K562 (cell line): Measurements from ENCODE around the gene PCDHGC4.

Source experiments
- CREB1 ChIP-seq, 2 experiments: sonication (generic) in 1 of 2; formaldehyde crosslinking in 1 of 2; IDR thresholded peaks; 2 replicates each; pipeline versions ENCODE4 v1.6.1 to v1.8.0; 2012 to 2022; ENCODE audit warnings: inconsistent platforms in 1 of 2, mild to moderate bottlenecking in 1 of 2, missing genetic modification reagents in 1 of 2, moderate library complexity in 1 of 2
- CTCF ChIP-seq, 3 experiments: IDR thresholded peaks in 2 of 3; conservative IDR thresholded peaks in 1 of 3; 2 replicates each; pipeline ENCODE4 v1.5.1; 2011 to 2012; ENCODE audit warnings: low read length in 3 of 3, mild to moderate bottlenecking in 3 of 3, control low read depth in 2 of 3, improper control_type of control experiment in 1 of 3, inconsistent platforms in 1 of 3, low read depth in 1 of 3, mixed read lengths in 1 of 3, moderate library complexity in 1 of 3; ENCODE audit not compliant: insufficient read depth in 2 of 3
- EGR1 ChIP-seq: fragments of 450-650 bp; conservative IDR thresholded peaks from 2 replicates; pipeline ENCODE4 v1.6.1; 2017; ENCODE audit warnings: mild to moderate bottlenecking
- EZH2 ChIP-seq: IDR thresholded peaks from 2 replicates; pipeline ENCODE4 v1.6.1; 2012; ENCODE audit warnings: low read depth, mild to moderate bottlenecking, inconsistent platforms, low read length, borderline replicate concordance
- FOXK1 ChIP-seq: sonication (generic); formaldehyde crosslinking; IDR thresholded peaks from 2 replicates; pipeline ENCODE4 v1.8.0; 2022; ENCODE audit warnings: missing genetic modification reagents, mild to moderate bottlenecking, borderline replicate concordance
- JUN ChIP-seq, 2 experiments: sonication (generic) in 1 of 2; formaldehyde crosslinking in 1 of 2; IDR thresholded peaks; 2 replicates each; pipeline versions ENCODE4 v1.6.1 to v1.8.0; 2012 to 2022; ENCODE audit warnings: borderline replicate concordance in 2 of 2, mild to moderate bottlenecking in 2 of 2, improper control_type of control experiment in 1 of 2, low read depth in 1 of 2, low read length in 1 of 2, missing genetic modification reagents in 1 of 2
- TRIM28 ChIP-seq: fragments of 450-650 bp; IDR thresholded peaks from 2 replicates; pipeline ENCODE4 v1.6.1; 2017
- ZMIZ1 ChIP-seq, 2 experiments: fragments of 150-350 bp in 1 of 2; IDR thresholded peaks; 2 replicates each; pipeline ENCODE4 v1.6.1; 2012 to 2016; ENCODE audit warnings: low read depth in 2 of 2, low read length in 2 of 2, mild to moderate bottlenecking in 1 of 2, moderate library complexity in 1 of 2
- ZNF143 ChIP-seq: sonication (generic); formaldehyde crosslinking; IDR thresholded peaks from 2 replicates; pipeline ENCODE4 v1.9.0; 2022; ENCODE audit warnings: mild to moderate bottlenecking, missing genetic modification reagents
- ZNF24 ChIP-seq: fragments of 450-650 bp; IDR thresholded peaks from 2 replicates; pipeline ENCODE4 v1.6.1; 2016
- TF ChIP-seq, protein P1 (sequence below): sonication (generic); formaldehyde crosslinking; IDR thresholded peaks from 2 replicates; pipeline ENCODE4 v1.8.1; 2023; ENCODE audit warnings: mild to moderate bottlenecking, missing genetic modification reagents

DNA sequence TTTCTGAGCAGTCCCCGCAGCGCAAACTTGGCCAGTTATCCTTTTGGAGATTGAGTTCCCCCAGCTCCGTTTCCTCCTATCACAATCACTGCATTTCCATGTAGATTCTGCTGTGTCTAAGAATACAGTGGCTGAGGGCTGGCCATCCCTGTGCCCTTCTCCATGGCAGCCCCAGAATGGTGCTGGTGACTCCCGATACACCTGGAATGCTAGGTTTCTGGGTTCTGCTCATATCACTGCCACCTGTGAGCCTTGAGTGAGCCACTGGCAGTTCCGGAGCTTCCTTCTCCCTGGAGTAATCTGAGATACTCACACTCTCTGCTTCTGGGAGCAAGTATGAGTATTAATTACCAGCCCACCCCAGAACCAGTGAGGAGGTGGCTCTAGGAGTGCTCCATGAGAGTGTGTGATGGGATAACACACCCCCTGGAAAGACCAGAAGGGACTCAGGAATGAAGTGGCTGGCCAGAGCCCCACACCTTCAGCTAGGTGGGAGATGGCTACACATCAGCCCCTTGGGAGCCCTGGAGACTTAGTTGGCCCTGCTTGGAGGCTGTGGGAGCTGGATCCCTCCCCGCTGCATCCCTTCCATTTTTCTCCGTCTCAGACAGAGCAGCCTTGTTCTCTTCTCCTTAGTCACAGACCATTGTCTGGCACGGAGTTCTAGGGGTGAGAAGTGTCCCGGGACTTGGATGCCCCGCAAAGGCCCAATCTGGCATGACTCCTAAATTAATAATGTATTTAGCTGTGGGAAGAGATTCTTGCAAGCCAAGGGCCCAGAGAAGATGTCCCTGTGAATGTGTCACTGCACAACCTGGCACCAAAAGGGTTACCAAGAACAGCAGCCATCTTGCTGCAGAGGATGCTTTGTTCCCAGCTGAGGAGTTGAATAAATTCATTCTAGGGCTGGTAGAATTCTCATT, 8.9 kb downstream of the PCDHGC4 start:
- TF ChIP-seq CTCF (IDR thresholded peaks at IDR 0.05 in 2 of 3, conservative IDR thresholded peaks at IDR 0.05 in 1 of 3; ENCODE audit: insufficient read depth in 2 of 3, low read depth in 1 of 3, low read length in 3 of 3): no peak
- TF ChIP-seq FOXK1 (CRISPR knock-in tag): no peak
- no peak for TF ChIP-seq EGR1
- TF ChIP-seq ZNF24: no peak
- TF ChIP-seq JUN (IDR thresholded peaks at IDR 0.05; ENCODE audit: borderline replicate concordance, low read depth, low read length): no peak
- TF ChIP-seq JUN (CRISPR knock-in tag; IDR thresholded peaks at IDR 0.05; ENCODE audit: borderline replicate concordance): no peak
- TF ChIP-seq TRIM28: no peak
- no peak for TF ChIP-seq ZNF143 (CRISPR knock-in tag)
- TF ChIP-seq, protein P1, sequence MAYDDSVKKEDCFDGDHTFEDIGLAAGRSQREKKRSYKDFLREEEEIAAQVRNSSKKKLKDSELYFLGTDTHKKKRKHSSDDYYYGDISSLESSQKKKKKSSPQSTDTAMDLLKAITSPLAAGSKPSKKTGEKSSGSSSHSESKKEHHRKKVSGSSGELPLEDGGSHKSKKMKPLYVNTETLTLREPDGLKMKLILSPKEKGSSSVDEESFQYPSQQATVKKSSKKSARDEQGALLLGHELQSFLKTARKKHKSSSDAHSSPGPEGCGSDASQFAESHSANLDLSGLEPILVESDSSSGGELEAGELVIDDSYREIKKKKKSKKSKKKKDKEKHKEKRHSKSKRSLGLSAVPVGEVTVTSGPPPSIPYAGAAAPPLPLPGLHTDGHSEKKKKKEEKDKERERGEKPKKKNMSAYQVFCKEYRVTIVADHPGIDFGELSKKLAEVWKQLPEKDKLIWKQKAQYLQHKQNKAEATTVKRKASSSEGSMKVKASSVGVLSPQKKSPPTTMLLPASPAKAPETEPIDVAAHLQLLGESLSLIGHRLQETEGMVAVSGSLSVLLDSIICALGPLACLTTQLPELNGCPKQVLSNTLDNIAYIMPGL (CRISPR knock-in tag): no peak
- no peak for TF ChIP-seq CREB1 (IDR thresholded peaks at IDR 0.05)
- no peak for TF ChIP-seq CREB1 (CRISPR knock-in tag; IDR thresholded peaks at IDR 0.05)
- TF ChIP-seq ZMIZ1 (IDR thresholded peaks at IDR 0.05; ENCODE audit: low read depth in 2 of 2, low read length in 2 of 2): no peak
- no peak for TF ChIP-seq EZH2
